ENCODE measurements around the gene RPL22. TPM values are rescaled to one million over a fixed set of nuclear protein-coding genes. Genes with fewer than 3 reads are reported as not detected.

RPL22 gene
- total RNA-seq (100 to 1,000 TPM; 106 to 424 (median 304) TPM), polyA plus RNA-seq (1,000 to 10,000 TPM in 2 of 3 donors, 100 to 1,000 TPM in 1; 500 to 1,105 (median 1,034) TPM)
- long read RNA-seq, donor 1, transcript RPL22-201 (4 exons, 2,078 nt): major isoform, 525 of 1,090 reads
- long read RNA-seq, donor 1, transcript RPL22-206 (3 exons, 2,279 nt): minor isoform, 162 of 1,090 reads
- long read RNA-seq, donor 1, partial matches to known transcripts: 312 of 1,090 reads
- long read RNA-seq, donor 1, other reads (novel, unspliced or antisense): 91 of 1,090 reads
- long read RNA-seq, donor 2, transcript RPL22-206 (3 exons, 2,279 nt): minor isoform, 104 of 1,019 reads
- long read RNA-seq, donor 2, transcript RPL22-201 (4 exons, 2,078 nt): major isoform, 496 of 1,019 reads
- long read RNA-seq, donor 2, partial matches to known transcripts: 343 of 1,019 reads
- long read RNA-seq, donor 2, other reads (novel, unspliced or antisense): 76 of 1,019 reads

DNA sequence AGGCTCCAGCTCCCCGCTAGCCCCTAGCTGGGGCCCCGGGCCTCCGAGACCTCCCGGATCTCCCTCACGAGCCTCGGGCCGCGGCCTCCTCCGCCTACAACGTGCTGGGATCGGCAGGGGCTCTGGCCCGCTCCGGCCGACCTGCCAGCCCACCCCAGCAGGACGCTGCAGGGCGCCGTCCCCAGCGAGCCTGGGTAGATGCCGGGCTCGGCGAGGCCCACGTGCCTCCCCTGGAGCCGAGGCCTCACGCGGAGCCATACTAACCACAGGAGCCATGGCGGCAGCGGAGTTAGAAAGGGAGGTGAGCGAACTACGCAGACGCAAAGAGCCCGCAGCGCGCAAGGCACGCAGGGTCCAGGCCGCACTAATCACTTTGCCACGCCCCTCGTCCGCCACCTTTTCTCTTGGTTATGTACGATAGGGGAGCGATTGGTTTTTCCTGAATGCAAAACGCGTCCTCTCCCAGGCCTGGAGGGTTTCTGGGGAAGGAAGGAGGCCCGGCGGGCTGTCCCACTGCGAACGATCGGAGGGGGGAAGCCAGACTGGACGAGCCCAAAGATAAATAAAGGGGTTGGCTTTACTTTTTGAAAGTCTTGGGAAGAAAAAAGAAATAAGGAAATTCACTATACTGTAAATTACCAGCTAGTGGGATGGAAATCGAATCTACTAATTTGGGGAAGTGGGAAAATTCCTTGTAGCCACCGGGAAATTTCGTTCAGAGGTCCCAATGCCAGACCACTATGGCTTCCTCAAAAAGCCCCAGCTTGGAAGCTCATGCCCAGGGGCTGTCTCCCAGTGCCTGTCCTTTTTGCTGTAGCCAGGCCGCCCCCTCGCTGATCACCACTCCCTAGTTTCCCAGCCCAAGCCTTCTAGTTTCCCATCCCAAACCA, at the start of gene RPL22:
TSS of gene RPL22 (minus strand) at position 298 of the 890 bp plus-strand sequence. CDS start at position 276, 22 bp downstream.
- Histone ChIP-seq H3K36me3 (peaks cover 3 to 31% (median 29%) of the 10 kb centered on the region in 6 donors), H3K27me3 (replicated peaks in 1 of 7) (peaks cover 0 to 5% (median 0%) of the 10 kb centered on the region in 7 donors), H3K27ac (peak within 1 kb of the TSS; percentile 70 to 90 (median 84)), H3K9me3 (no peaks in the 10 kb centered on the region), H3K4me1 (peaks cover 18 to 57% (median 40%) of the 10 kb centered on the region in 6 donors), H3K4me3 (peak within 1 kb of the TSS; percentile 76 to 100 (median 96))
- intact Hi-C loops (cut with DNase I; ENCODE audit: low total_unique reads): no loop called here
- WGBS, 5 donors: 1 to 3% (median 2%) methylated on average over 26 to 53 of the region's 53 CpGs
- TF ChIP-seq, protein P1, sequence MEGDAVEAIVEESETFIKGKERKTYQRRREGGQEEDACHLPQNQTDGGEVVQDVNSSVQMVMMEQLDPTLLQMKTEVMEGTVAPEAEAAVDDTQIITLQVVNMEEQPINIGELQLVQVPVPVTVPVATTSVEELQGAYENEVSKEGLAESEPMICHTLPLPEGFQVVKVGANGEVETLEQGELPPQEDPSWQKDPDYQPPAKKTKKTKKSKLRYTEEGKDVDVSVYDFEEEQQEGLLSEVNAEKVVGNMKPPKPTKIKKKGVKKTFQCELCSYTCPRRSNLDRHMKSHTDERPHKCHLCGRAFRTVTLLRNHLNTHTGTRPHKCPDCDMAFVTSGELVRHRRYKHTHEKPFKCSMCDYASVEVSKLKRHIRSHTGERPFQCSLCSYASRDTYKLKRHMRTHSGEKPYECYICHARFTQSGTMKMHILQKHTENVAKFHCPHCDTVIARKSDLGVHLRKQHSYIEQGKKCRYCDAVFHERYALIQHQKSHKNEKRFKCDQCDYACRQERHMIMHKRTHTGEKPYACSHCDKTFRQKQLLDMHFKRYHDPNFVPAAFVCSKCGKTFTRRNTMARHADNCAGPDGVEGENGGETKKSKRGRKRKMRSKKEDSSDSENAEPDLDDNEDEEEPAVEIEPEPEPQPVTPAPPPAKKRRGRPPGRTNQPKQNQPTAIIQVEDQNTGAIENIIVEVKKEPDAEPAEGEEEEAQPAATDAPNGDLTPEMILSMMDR (IDR thresholded peaks at IDR 0.05 in 8 of 11, conservative IDR thresholded peaks at IDR 0.05 in 3 of 11): peak in 2 of 11 experiments; percentile 5 to 32
- TF ChIP-seq POLR2A (IDR thresholded peaks at IDR 0.05): peak in 2 of 3 donors; percentile 38 to 52
- peak; percentile 93 to 96 (median 96) for TF ChIP-seq POLR2AphosphoS5 (IDR thresholded peaks at IDR 0.05)
- peak; percentile 99 for DNase-seq

DNA sequence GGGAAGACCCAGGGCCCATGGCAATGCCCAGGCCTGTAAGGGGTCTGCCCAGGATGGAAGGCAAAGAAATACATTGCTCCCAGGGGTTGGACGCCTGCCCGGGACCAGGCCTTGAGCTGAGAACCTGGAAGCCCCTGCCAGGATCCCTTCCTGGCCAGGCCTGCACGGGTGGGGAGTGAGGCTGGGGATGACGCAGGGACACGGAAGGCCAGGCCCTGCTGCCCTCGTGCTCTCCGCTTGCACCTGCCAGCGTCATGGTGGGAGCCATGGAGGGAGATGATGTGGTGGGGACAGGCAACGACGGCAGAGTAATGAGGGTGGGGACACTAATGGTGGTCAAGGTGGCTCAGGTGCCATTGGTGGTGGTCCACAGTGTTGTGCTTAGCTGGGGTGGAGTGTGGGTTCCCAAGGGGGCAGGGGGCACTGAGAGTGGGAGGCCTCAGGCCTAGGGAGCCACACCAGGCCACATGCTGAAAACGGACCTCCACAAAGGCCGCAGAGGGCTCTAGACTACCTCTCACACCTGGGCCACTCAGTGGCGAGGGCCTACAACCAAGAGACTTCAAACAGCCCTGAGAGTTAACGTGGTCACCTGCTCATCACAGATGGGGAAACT, 48.9 kb upstream of the RPL22 start:
- H3K27ac ChIP-seq: peak overlapping the region in 3 of 8 donors; percentile 10 to 55 (median 32)
- DNase-seq: no peak
- peak overlapping the region in 1 of 8 donors; percentile 32 for H3K4me3 ChIP-seq
- H3K27me3 ChIP-seq (replicated peaks in 1 of 7): peaks cover 10 to 95% (median 65%) of the 10 kb centered on the region in 7 donors
- WGBS, 5 donors: 62 to 91% (median 78%) methylated on average over 11 to 14 of the region's 14 CpGs
- TF ChIP-seq POLR2AphosphoS5 (IDR thresholded peaks at IDR 0.05) (peak; percentile 50 to 77 (median 60)), POLR2A (IDR thresholded peaks at IDR 0.05) (no peak)
- H3K9me3 ChIP-seq: no peaks in the 10 kb centered on the region
- intact Hi-C loops (cut with DNase I; ENCODE audit: low total_unique reads): loop anchor here (5.0 kb wide), 2 partner anchors 94 to 159 kb away; no protein-coding TSS in a partner anchor
- H3K36me3 ChIP-seq: no peaks in the 10 kb centered on the region
- H3K4me1 ChIP-seq: peaks cover 25 to 69% (median 46%) of the 10 kb centered on the region in 6 donors

DNA sequence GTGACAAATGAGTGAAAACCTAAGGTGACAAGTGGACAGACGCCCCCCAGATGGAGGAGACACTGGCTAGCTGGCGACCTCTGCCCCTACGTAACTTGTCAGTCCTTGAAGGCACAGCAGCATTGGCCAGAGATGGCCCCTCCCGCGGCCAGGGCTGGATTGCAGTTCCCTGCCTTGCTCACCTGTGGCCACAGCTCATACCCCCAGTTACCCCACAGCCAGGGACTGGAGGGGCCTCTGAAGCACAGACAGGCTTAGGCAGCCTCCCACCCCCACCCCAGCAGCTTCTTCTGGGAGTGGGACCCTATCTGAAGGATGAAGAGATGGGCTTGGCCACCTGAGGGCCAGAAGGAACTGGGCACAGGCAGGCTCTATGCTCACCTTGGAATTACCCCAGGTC, 48.3 kb upstream of the RPL22 start:
- Histone ChIP-seq H3K9me3 (no peaks in the 10 kb centered on the region), H3K27ac (peak overlapping the region in 2 of 8 donors; percentile 10 to 55), H3K27me3 (replicated peaks in 1 of 7) (peaks cover 10 to 100% (median 71%) of the 10 kb centered on the region in 7 donors), H3K4me1 (peaks cover 25 to 71% (median 47%) of the 10 kb centered on the region in 6 donors), H3K36me3 (no peaks in the 10 kb centered on the region), H3K4me3 (no peak overlapping the region)
- WGBS, 5 donors: 68 to 84% (median 76%) methylated on average over 5 of the region's 5 CpGs; no CpG with 5 or more reads in 1 of the 5 donors
- no peak for DNase-seq
- TF ChIP-seq POLR2AphosphoS5 (IDR thresholded peaks at IDR 0.05): no peak
- TF ChIP-seq POLR2A (IDR thresholded peaks at IDR 0.05): no peak
- TF ChIP-seq, protein P1 (IDR thresholded peaks at IDR 0.05 in 8 of 11, conservative IDR thresholded peaks at IDR 0.05 in 3 of 11): no peak
- intact Hi-C loops (cut with DNase I; ENCODE audit: low total_unique reads): loop anchor here (5.0 kb wide), 2 partner anchors 95 to 160 kb away; no protein-coding TSS in a partner anchor

Measured in spleen (tissue), 13 donors.